Fibroblast of skin of left biceps (primary cell): ENCODE results near the gene WDR4.
"Not testable (repeated sequence)": the region's sequence is repeated elsewhere in the genome, so short reads cannot be mapped to it uniquely, and the experiment has no call there.

Source experiments
- DNase-seq, 2 experiments: peaks; one replicate each; pipeline ENCODE4 v3.0.0-alpha.2; 2013; ENCODE audit warnings: low read depth in 2 of 2

The WDR4 gene

DNA sequence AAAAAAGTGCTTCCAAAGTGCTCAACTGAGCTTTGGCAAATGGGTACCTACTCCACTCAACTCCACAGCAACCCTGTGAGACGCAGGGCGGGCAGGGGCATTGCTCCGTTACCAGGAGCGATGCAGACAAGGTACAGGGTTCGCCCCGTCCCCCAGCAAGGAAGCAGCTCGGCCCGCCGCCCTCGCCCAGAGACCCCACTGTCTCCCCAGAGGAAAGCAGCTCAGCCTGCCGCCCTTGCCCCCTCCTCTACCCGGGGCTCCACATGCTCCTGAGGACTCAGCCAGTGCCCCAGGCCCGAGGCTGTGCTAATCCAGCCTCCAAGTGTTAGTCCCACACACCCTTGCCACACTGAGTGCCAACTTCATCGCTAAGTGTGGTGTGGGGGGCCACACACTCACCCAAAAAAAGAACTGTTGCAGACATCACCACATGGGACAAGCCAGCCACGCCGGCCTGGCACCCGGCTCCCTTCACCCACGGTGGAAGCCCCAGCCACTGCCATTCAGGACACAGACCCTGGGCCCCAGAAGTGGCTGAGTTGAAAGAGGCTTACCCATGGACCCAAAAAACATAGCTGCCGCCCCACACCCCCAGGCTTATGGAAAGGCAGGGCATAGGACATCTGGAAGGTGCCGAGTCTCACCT is 26.3 kb downstream of the WDR4 start:
- no peak for DNase-seq

DNA sequence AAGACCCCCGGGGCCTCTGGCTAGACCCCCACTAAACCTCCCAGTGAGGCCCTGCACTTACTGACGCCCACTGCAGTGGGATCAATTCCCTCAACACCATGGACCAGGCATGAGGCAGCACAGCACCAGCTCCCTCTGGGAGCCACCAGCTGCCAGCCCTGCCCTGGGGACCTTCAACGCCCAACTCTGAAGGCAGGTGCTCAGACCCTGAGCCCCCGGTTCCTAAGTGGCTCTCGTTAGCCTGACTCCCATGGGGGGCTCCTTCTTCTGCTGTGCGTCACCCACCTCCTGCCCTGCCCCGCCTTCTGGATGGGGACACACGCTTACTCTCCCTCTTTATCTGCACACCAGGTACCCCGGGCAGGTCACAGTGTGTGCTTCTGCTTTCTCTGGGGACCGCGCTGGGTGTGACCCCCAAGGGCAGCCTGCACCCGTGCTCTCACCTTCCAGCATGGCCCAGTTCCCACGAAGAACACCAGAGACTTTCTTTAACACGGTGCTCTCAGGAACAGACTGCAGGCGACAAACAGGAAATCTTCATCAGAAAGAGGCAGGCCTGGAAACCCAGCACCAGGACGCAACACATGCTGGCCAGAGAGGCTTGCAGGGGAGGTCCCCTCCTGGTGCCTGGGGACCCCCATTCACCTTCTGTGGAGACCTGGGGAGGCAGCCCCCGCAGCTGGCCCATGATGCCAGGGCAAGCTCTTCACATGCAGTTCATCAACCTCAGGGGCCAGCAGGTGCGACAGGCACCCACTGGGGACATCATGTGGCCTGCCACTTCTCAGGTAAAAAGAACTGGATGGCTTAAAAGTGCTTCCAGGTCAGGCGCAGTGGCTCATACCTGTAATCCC is 27.3 kb downstream of the WDR4 start:
- no peak for DNase-seq

GRCh38 chr21:42850866-42851391 is 28.4 kb downstream of the WDR4 start:
- no peak for DNase-seq

- DNase-seq, result no peak
Observed at GRCh38 chr21:42850463-42850862, 28.9 kb downstream of the WDR4 start.

GRCh38 chr21:42849759-42850412 is 29.5 kb downstream of the WDR4 start:
- no peak for DNase-seq

- DNase-seq, result no peak
Observed at GRCh38 chr21:42848932-42849758, 30.2 kb downstream of the WDR4 start.

DNA sequence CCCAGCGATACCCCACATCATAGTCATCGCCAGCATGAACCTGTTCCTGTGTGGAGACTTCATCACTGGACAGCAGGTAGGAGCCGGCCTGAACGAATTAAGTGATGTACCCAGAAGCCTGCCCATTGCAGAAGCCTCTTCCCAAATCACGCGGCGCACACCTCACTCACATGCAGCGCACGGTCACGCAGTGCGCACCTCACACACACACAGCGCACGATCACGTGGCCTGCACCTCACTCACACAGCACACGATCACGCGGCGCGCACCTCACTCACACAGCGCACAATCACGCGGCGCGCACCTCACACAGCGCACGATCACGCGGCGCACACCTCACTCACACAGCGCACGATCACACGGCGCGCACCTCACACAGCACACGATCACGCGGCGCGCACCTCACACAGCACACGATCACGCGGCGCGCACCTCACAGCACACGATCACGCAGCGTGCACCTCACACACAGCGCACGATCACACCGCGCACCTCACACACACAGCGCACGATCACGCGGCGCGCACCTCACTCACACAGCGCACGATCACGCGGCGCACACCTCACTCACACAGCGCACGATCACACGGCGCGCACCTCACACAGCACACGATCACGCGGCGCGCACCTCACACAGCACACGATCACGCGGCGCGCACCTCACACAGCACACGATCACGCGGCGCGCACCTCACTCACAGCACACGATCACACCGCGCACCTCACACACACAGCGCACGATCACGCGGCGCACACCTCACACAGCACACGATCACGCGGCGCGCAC is 31.0 kb downstream of the WDR4 start:
- DNase-seq, result not testable (repeated sequence)

- no peak for DNase-seq
Observed at GRCh38 chr21:42847726-42848125, 31.6 kb downstream of the WDR4 start.

- DNase-seq, result no peak
Observed at GRCh38 chr21:42847051-42847707, 32.2 kb downstream of the WDR4 start.

DNA sequence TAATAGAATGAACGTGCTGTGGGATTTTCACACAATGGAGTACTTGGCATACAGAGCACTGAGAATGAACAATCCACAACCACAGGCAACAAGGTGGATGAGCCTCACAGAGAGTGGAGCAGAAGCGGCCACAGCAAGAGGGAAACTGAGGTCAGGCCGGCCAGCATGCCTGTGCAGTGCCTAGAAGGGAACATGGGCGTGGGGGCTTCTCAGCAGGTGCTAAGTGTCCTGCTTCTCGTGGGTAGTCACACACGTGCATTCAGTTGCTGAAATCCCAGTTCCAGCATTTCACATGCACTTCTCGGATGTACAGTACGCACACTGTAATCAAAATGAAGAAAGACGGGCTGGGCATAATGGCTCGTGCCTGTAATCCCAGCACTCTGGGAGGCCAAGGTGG is 33.1 kb downstream of the WDR4 start:
- no peak for DNase-seq

- no peak for DNase-seq
Observed at GRCh38 chr21:42845296-42845965, 33.9 kb downstream of the WDR4 start.

- no peak for DNase-seq
Observed at GRCh38 chr21:42844411-42845113, 34.8 kb downstream of the WDR4 start.

- no peak for DNase-seq
Observed at GRCh38 chr21:42843056-42843455, 36.3 kb downstream of the WDR4 start.

GRCh38 chr21:42841916-42842655 is 37.3 kb downstream of the WDR4 start:
- DNase-seq, result not testable (repeated sequence)

DNA sequence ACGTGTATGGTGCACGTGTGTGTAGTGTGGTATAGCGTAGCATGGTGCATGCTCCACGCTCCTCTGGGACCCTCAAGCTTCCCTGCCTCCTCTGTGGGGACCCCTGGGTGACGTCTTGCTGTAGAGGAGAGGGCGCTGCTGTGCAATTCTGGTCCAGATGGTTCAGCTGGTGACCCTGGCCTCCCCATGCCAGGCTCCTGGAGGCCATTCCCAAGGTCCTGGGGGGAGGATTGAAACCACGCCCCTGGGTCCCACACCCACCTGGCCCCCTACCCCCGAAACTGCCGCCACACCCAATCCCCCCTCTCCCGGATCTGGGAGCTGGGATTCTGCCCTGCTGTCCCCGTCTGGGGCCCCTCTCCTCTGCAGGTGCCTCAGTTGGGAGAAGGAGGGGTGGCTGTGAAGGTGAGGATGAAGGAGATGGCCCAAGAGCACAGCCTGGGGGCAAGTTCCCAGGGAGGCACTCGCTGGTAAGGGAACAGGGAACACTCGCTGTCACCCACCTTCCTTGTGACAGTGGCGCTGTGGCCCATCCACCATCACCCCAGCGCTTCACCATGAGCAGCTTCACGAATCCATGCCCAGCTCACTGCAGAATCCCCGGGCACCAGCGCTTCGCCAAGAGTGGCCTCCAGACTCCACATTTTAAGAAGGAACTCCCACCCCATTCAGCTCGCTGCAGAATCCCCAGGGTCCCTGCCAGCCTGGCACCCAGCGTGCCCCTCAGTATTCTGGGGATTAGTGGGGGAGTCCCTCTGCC is 38.0 kb downstream of the WDR4 start:
- no peak for DNase-seq

DNA sequence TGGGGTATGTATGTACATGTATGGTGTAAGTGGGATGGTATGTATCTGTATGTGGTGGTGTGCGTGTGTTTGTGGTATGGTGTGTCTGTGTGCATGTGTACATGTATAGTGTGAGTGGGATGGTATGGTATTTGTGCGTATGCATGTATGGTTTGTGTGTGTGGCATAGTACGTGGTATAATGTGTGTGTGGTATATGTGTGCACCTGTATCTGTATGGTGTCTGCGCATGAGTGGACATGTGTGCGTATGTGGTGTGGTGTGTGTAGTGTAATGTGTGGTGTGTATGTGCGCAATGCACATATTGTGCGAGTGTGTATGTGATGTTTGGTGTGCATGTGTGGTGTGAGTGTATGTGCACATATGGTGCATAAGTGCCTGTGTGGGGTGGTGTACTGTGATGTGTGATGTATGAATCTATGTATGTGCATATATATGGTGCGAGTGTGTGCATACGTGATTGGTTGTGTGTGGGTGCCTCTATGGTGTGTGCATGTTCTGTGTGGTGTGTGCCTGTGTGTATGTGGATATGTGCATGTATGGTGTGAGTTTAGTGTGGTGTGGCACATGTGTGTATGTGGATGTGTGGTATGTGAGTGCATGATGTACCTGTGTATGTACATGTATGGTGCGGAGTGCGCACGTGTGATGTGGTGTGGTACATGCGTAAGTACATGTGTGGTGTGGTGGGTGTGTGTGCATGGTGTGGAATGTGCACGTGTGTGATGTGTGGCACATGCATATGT is 38.8 kb downstream of the WDR4 start:
- no peak for DNase-seq
